ENCODE results near the gene GUSB. TPM values are rescaled to one million over a fixed set of nuclear protein-coding genes. Genes with fewer than 3 reads are reported as not detected.
A peak's percentile ranks its signal among the peaks of the same experiment; 100 is the strongest.
"Not testable (repeated sequence)": the region's sequence is repeated elsewhere in the genome, so short reads cannot be mapped to it uniquely, and the experiment has no call there.

Gene GUSB
- total and polyA plus RNA-seq, 2 donors from 2014 or later: 60.1 to 61.8 TPM

DNA sequence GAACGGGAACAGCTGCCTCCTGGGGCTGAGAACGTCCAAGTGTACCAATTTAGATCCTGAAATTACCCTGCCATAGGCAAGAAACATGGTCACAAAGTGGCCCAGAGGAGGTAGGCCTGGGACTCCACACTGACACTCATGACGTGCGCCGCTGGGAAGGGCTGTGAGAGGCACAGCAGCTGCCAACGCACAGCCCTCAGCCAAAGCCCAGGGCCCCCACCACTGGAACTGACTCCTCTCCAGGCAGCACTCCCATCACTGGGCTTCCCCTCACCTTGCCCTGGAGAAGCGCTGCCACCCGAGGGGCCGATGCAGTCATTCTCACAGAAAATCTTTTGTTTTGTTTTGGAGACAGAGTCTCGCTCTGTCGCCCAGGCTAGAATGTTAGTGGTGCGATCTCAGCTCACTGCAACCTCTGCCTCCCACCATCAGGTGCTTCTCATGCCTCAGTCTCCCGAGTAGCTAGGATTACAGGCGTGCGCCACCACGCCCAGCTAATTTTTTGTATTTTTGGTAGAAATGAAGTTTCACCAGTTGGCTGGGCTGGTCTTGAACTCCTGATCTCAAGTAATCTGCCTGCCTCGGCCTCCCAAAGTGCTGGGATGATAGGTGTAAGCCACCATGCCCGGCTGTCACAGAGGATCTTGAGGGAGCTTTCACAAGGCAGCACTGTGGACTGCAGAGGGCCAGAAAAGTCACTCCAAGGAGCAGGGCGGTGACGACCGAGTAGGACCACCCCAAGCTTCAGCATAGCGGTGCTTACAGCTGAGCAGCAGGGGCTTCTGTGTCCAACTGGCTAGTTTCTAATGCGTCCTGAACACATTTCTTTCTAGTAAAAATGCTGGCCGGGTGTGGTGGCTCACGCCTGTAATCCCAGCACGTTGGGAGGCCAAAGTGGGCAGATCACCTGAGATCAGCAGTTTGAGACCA lies 13.5 kb downstream of the GUSB start:
- Histone ChIP-seq H3K27ac (ENCODE audit: low read depth in 2 of 2, low read length in 2 of 2) (no peak overlapping the region), H3K4me1 (ENCODE audit: control insufficient read depth in 2 of 3, insufficient read depth in 2 of 3, low read depth in 1 of 3, low read length in 3 of 3) (no peaks in the 10 kb centered on the region), H3K9me3 (ENCODE audit: control insufficient read depth in 2 of 3, insufficient read depth in 1 of 3, low read length in 3 of 3) (no peaks in the 10 kb centered on the region), H3K36me3 (ENCODE audit: control insufficient read depth in 2 of 3, insufficient read depth in 3 of 3, low read length in 3 of 3) (peaks cover 6 to 56% (median 27%) of the 10 kb centered on the region in 3 donors), H3K9ac (ENCODE audit: low read length in 3 of 3) (no peak overlapping the region), H3K4me3 (ENCODE audit: low read length in 3 of 3) (no peak overlapping the region), H3K27me3 (ENCODE audit: control insufficient read depth, insufficient read depth, low read length) (no peaks in the 10 kb centered on the region)
- no peak for FAIRE-seq
- intact Hi-C loops (cut with DNase I): no loop called here
- TF ChIP-seq, protein P1, sequence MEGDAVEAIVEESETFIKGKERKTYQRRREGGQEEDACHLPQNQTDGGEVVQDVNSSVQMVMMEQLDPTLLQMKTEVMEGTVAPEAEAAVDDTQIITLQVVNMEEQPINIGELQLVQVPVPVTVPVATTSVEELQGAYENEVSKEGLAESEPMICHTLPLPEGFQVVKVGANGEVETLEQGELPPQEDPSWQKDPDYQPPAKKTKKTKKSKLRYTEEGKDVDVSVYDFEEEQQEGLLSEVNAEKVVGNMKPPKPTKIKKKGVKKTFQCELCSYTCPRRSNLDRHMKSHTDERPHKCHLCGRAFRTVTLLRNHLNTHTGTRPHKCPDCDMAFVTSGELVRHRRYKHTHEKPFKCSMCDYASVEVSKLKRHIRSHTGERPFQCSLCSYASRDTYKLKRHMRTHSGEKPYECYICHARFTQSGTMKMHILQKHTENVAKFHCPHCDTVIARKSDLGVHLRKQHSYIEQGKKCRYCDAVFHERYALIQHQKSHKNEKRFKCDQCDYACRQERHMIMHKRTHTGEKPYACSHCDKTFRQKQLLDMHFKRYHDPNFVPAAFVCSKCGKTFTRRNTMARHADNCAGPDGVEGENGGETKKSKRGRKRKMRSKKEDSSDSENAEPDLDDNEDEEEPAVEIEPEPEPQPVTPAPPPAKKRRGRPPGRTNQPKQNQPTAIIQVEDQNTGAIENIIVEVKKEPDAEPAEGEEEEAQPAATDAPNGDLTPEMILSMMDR (IDR thresholded peaks at IDR 0.05; ENCODE audit: borderline replicate concordance, extremely low read depth, insufficient read depth): no peak
- DNase-seq: peak in 1 of 5 donors; percentile 61

DNA sequence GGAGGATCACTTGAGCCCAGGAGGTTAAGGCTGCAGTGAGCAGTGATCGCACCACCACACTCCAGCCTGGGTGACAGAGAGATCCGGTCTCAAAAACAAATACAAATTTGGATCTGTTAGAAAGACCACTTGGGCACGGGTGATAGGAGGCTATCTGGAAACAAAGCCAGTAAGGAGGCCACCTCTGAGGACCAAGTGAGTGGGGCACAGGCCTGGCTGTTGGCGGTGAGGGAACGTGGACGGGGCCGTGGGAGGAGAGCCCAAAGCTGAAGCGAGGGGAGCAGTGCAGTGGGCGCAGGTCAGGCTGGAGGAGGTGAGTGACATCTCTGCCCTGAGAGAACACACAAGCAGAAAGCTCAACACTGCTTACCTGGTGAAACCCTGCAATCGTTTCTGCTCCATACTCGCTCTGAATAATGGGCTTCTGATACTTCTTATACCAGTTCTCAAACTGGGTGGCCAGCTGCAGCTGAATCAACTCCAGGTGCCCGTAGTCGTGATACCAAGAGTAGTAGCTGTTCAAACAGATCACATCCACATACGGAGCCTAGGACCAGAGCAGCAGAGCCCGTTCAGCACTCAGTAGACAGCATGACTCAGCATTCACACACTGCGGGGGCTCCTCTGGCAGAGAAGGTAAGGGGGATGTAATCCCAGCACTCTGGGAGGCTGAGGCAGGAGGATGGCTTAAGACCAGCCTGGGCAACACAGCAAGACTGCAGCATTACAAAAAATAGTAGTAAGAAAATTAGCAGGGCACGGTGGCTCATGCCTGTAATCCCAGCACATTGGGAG lies 14.5 kb downstream of the GUSB start:
- Histone ChIP-seq H3K9ac (ENCODE audit: low read length in 3 of 3) (no peak overlapping the region), H3K27me3 (ENCODE audit: control insufficient read depth, insufficient read depth, low read length) (no peaks in the 10 kb centered on the region), H3K9me3 (ENCODE audit: control insufficient read depth in 2 of 3, insufficient read depth in 1 of 3, low read length in 3 of 3) (no peaks in the 10 kb centered on the region), H3K4me3 (ENCODE audit: low read length in 3 of 3) (no peak overlapping the region), H3K4me1 (ENCODE audit: control insufficient read depth in 2 of 3, insufficient read depth in 2 of 3, low read depth in 1 of 3, low read length in 3 of 3) (no peaks in the 10 kb centered on the region), H3K36me3 (ENCODE audit: control insufficient read depth in 2 of 3, insufficient read depth in 3 of 3, low read length in 3 of 3) (peaks cover 10 to 54% (median 33%) of the 10 kb centered on the region in 3 donors), H3K27ac (ENCODE audit: low read depth in 2 of 2, low read length in 2 of 2) (no peak overlapping the region)
- no peak for FAIRE-seq
- intact Hi-C loops (cut with DNase I): no loop called here
- TF ChIP-seq, protein P1 (IDR thresholded peaks at IDR 0.05; ENCODE audit: borderline replicate concordance, extremely low read depth, insufficient read depth): no peak
- peak in 1 of 5 donors; percentile 51 for DNase-seq

DNA sequence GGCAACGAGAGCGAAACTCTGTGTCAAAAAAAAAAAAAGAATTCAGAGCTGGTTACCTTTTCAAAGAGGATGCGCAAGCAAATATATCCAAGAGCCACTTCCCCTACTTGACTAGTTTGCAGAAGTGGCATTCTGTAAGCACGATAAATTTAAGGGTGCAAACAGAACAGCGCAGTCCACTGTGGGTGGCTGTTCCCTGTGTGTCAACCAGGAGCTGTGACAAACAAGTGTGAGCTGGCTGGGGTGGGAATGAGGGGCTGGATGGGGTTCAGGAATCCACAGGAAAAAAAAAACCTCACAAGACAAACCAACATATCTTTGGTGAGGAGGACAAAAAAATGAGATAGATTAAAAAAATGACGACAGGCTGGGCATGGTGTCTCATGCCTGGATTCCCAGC lies 15.9 kb downstream of the GUSB start:
- TF ChIP-seq, protein P1 (IDR thresholded peaks at IDR 0.05; ENCODE audit: borderline replicate concordance, extremely low read depth, insufficient read depth): no peak
- intact Hi-C loops (cut with DNase I): no loop called here
- Histone ChIP-seq H3K4me1 (ENCODE audit: control insufficient read depth in 2 of 3, insufficient read depth in 2 of 3, low read depth in 1 of 3, low read length in 3 of 3) (no peaks in the 10 kb centered on the region), H3K9ac (ENCODE audit: low read length in 3 of 3) (no peak overlapping the region), H3K9me3 (ENCODE audit: control insufficient read depth in 2 of 3, insufficient read depth in 1 of 3, low read length in 3 of 3) (no peaks in the 10 kb centered on the region), H3K27me3 (ENCODE audit: control insufficient read depth, insufficient read depth, low read length) (no peaks in the 10 kb centered on the region), H3K27ac (ENCODE audit: low read depth in 2 of 2, low read length in 2 of 2) (no peak overlapping the region), H3K36me3 (ENCODE audit: control insufficient read depth in 2 of 3, insufficient read depth in 3 of 3, low read length in 3 of 3) (peaks cover 10 to 55% (median 35%) of the 10 kb centered on the region in 3 donors), H3K4me3 (ENCODE audit: low read length in 3 of 3) (no peak overlapping the region)
- FAIRE-seq (no peak), DNase-seq (no peak)

DNA sequence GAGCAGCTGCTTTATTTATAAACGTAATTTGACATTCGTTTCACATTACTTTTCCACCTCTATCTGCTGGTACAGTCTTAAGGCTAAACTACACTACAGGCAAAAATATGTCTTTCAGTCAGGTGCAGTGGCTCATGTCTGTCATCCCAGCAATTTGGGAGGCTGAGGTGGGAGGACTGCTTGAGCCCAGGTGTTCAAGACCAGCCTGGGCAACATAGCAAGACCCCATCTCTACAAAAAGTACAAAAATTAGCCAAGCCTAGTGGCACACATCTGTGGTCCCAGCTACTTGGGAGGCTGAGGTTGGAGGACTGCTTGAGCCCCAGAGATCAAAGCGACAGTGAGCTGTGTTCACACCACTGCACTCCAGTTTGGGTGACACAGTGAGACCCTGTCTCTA lies 17.3 kb downstream of the GUSB start:
- H3K27ac ChIP-seq (ENCODE audit: low read depth in 2 of 2, low read length in 2 of 2); DNase-seq; H3K4me1 ChIP-seq (ENCODE audit: control insufficient read depth in 2 of 3, insufficient read depth in 2 of 3, low read depth in 1 of 3, low read length in 3 of 3); H3K27me3 ChIP-seq (ENCODE audit: control insufficient read depth, insufficient read depth, low read length); FAIRE-seq; intact Hi-C loops (cut with DNase I); H3K4me3 ChIP-seq (ENCODE audit: low read length in 3 of 3); H3K9me3 ChIP-seq (ENCODE audit: control insufficient read depth in 2 of 3, insufficient read depth in 1 of 3, low read length in 3 of 3); H3K9ac ChIP-seq (ENCODE audit: low read length in 3 of 3): not testable (repeated sequence)
- H3K36me3 ChIP-seq (ENCODE audit: control insufficient read depth in 2 of 3, insufficient read depth in 3 of 3, low read length in 3 of 3): peaks cover 12 to 61% (median 43%) of the 10 kb centered on the region in 3 donors
